Medulla oblongata (tissue), 1 donor: ENCODE data around the gene CYP2F1.
"Not testable (repeated sequence)": the region's sequence is repeated elsewhere in the genome, so short reads cannot be mapped to it uniquely, and the experiment has no call there.

Experiments used
- DNase-seq: peaks from one replicate; pipeline ENCODE4 v3.0.0-alpha.2; 2015; ENCODE audit errors: extremely low spot score

CYP2F1 gene, protein sequence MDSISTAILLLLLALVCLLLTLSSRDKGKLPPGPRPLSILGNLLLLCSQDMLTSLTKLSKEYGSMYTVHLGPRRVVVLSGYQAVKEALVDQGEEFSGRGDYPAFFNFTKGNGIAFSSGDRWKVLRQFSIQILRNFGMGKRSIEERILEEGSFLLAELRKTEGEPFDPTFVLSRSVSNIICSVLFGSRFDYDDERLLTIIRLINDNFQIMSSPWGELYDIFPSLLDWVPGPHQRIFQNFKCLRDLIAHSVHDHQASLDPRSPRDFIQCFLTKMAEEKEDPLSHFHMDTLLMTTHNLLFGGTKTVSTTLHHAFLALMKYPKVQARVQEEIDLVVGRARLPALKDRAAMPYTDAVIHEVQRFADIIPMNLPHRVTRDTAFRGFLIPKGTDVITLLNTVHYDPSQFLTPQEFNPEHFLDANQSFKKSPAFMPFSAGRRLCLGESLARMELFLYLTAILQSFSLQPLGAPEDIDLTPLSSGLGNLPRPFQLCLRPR

GRCh38 chr19:41114132-41114531 lies at the start of gene CYP2F1:
Gene CYP2F1, plus strand, starts transcription at chr19:41114432. Its CDS starts 1,757 bp downstream, at chr19:41116189.
- DNase-seq, result no peak

GRCh38 chr19:41064974-41065569 lies 49.2 kb upstream of the CYP2F1 start:
- DNase-seq, result no peak

- no peak for DNase-seq
Measured at GRCh38 chr19:41076286-41076685, 37.9 kb upstream of the CYP2F1 start.

DNA sequence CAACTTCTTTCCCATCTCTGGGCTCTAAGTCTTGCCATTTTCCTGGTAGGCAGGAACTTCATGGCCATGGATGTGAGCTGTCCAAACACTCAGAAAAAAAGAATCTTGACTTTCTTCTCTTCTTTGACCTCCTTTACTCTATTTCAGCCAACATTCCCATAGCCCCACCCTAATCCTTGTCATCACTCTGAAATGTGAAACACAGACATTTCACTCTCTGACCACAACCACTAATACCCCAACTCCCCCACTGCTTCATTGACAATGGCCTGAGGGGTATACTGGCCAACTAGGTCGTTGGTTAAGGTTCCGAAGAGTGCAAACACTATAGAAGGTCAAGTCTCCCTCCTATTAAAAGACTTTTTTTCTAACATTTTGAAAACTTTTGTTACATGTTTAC lies 30.7 kb upstream of the CYP2F1 start:
- DNase-seq, result no peak

DNA sequence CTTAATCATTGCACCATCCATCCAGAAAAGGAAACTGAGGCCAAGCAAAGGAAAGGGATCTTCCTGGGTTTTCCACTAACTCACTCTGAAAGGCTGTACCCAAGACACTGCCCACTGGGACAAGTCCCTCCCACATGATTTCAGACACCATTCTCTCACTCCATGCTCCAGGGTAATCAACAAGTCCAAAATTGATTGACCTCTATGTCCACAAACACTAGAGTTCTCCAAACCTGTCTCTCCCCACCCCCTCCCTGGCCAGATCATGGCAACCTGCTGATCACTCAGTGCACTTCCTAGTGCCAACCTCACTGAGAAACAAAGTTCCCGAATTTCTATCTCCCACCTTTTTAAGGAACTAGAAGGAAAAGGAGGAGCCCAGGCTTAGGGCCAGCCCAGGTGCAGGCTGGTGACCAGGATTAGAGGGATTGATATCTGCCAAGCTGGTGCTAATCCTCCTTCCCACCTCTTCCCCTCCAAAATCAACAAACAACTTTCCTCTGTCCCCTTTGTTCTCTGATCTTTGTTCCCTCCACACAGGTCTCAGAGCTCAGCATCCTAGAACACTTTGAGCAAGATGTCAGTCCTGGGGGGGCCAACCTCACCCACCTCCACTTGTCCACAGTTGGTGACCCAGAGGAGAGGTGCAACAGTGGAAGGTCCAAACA lies 28.4 kb upstream of the CYP2F1 start:
- no peak for DNase-seq

DNA sequence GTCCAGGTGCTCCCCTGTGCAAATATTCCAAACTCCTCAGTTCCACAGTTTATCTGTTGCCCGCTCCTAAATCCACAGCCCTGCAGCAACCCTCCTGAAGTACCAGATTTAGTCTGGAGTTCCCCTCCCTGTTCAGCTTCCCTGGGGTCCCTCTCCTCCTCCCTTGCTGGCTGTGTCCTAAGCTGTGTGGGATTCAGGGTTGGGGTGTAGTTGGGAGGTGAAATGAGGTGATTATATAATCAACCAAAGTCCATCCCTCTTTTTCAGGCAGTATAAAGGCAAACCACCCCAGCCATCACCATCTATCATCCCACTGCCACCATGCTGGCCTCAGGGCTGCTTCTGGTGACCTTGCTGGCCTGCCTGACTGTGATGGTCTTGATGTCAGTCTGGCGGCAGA lies 26.1 kb upstream of the CYP2F1 start, which contains the start of gene CYP2A13:
TSS of gene CYP2A13 (plus strand) at position 301 of the 400 bp plus-strand sequence. CDS start at position 322, 21 bp downstream.
- DNase-seq, result no peak

DNA sequence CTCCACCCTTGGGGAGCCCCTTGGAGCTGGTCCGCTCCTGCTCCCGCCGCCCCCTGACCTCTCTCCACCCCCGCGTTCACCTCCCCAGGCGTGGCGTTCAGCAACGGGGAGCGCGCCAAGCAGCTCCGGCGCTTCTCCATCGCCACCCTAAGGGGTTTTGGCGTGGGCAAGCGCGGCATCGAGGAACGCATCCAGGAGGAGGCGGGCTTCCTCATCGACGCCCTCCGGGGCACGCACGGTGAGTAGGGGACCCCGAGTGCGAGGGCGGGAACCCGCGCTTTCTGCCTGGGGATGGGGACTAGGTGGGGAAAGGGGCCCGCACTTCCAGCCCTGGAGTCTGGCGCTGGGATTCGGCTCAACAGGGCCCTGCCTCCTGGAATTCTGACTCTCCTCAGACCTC lies 24.3 kb upstream of the CYP2F1 start:
- no peak for DNase-seq

- no peak for DNase-seq
Measured at GRCh38 chr19:41095703-41096102, 18.5 kb upstream of the CYP2F1 start.

DNA sequence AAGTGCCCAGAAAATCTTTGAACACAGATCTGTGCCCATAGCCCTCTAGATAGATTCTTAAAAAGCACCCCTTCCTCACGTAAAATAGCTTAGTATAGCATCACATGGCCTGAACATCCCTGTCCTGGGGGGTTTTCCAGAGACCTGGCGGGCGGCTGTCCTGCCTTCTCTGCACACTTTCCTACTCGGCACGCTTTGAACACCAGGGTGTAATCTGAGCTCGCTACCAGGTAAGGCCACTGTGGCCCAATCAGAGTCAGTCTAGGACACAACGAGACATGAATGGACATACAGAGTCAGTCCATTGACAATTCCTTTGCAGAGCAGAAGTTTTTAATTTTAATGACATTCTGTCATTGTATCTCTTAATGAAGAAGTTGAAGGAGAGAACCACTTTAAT lies 17.9 kb upstream of the CYP2F1 start:
- no peak for DNase-seq

DNA sequence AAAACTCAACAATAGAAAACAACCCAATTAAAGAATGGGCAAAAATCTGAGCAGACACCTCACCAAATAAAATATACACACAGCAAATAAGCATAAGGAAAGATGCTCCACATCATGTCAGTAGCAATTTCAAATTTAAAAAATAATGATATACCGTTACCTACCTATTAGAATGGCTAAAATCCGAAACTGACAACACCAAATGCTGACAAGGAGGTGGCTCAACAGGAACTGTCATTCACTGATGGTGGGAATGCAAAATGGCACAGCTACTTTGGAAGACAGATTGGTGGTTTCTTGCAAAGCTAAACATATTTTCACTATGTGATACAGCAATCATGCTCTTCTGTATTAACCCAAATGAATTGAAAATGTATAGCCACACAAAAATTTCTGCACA lies 16.9 kb upstream of the CYP2F1 start:
- DNase-seq, result no peak

DNA sequence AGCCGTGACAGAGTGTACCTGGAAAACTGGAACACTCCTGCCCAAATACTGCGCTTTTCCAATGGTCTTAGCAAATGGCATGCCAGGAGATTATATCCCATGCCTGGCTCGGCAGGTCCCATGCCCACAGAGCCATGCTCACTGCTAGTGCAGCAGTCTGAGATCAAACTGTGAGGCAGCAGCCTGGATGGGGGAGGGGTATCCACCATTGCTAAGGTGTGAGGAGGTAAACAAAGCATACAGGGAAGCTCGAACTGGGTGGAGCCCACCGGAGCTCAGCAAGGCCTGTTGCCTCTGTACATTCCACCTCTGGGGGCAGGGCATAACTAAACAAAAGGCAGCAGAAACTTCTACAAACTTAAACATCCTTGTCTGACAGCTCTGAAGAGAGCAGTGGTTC lies 15.5 kb upstream of the CYP2F1 start:
- DNase-seq, result no peak

- DNase-seq, result not testable (repeated sequence)
Measured at GRCh38 chr19:41102210-41102609, 12.0 kb upstream of the CYP2F1 start.

DNA sequence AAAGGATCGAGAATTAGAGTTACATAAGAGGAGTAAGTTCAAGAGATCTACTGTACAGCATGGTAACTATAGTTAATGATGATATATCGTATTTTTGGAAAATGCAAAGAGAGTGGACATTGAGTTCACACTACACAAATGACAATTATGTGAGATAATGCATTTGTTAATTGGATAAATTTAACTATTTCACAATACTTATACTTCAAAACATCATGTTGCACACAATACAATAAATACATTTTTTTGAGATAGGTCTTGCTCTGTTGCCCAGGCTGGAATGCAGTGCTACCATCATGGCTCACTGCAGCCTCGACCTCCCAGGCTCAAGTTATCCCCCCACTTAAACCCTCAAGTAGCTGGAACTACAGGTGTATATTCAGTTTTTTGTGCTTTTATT lies 8.1 kb upstream of the CYP2F1 start:
- DNase-seq, result no peak

- DNase-seq, result no peak
Measured at GRCh38 chr19:41111296-41111695, 2.9 kb upstream of the CYP2F1 start.

GRCh38 chr19:41111750-41112295 lies 2.4 kb upstream of the CYP2F1 start:
- DNase-seq, result no peak

DNA sequence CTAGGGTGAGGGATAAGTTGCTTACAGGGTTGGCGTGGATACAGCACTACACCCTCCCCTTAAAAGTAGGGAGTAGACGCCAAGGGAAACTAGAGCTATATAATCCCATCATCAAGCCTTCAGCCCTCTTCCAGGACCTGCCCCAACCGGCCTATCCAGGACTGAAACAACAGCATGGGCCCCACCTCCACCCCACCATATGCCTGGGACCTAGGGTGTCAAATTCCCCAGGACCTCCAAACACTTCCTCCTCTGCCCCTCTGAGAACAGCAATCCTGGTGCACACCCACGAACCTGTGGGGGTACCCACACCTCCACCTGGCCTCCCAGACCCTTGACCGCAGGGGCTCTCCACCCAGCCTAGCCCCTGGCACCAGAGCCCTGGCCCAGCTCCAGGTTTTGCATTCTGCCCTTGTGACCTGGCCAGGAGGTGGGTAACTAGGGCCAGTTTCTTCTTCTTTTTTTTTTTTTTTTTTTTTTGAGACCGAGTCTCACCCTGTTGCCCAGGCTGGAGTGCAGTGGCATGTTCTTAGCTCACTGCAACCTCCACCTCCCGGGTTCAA lies 1.4 kb upstream of the CYP2F1 start:
- DNase-seq, result no peak

- DNase-seq, result no peak
Measured at GRCh38 chr19:41116261-41116660, 2.0 kb downstream of the CYP2F1 start.

DNA sequence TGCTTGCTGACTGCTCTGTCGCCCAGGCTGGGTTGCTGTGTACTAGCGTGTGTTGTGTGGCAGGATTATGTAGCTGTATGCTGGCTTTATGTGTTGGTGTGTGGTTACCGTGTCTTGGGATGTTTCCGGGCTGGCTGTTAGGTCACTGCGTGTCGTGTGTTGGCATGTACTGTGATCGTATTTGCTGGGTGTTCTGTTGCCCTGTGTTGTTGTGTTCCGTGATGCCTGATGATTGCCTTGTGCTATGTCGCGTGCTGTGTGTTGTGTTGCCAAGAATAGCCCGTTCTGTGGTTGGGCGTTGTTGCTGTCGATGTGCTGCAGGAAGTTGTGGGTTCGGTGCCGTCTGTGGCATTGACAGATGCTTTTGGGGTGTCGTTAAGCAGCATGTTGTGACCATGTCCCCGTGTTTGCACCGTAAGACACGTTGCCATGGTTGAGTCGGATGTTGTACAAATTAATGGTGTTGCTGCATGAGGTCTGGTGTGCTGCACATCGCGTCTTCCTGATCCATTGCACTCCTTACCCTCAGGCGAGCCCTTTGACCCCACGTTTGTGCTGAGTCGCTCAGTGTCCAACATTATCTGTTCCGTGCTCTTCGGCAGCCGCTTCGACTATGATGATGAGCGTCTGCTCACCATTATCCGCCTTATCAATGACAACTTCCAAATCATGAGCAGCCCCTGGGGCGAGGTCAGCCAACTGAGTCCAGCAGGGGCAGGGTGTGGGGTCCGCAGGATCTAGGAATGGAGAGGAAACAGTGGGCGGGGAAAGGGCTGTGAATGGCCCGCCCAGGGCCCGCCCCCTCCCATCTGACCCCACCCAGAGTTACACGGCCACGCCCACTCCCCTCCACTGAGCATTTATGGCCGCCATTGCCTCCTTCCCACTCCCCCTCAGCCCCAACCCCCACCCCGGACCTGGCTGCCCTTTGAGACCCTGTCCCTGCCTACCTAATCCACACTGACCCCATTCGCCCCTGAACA lies 7.0 kb downstream of the CYP2F1 start:
- not testable (repeated sequence) for DNase-seq

GRCh38 chr19:41122846-41123245 lies 8.6 kb downstream of the CYP2F1 start:
- not testable (repeated sequence) for DNase-seq

DNA sequence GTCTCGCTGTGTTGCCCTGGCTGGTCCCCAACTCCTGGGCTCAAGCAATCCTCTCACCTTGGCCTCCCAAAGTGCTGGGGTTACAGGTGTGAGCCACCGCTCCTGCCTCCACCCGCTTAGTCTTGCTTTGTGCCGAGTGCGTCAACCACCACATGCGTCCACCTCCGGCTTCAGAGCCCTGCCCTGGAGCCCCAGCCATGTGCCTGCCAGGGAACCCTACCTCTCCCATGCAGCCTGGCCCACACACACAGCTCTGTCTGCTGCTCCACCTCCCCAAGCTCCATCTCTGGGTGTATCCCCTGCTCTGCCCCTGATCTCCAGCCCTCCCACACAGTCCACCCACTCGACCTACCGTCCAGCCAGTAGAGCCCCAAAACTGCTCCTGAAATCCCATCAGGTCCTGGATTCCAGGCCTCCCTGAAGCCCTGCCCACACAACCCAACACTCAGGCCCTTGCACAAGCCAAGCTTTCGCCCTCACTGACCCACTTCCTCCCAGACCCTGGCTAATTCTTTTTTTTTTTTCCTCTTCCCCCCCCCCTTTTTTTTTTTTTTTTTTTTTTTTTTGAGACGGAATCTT lies 9.6 kb downstream of the CYP2F1 start:
- no peak for DNase-seq
